HEK293 (cell line): ENCODE data around the gene YWHAE.
"Not testable (repeated sequence)": the region's sequence is repeated elsewhere in the genome, so short reads cannot be mapped to it uniquely, and the experiment has no call there.

Source experiments
- CTCF ChIA-PET: fragments of 350-600 bp; formaldehyde crosslinking; extraction: SDS; loops from one replicate; lab custom pipeline; 2021; ENCODE audit warnings: antibody characterized with exemption; lab: Yijun Ruan, JAX
- POLR2A ChIA-PET: fragments of 300-600 bp; formaldehyde crosslinking; extraction: SDS; loops from one replicate; lab custom pipeline; 2020; ENCODE audit warnings: antibody characterized with exemption, inconsistent platforms; lab: Yijun Ruan, JAX
- H3K27ac ChIP-seq: fragments of 200-500 bp; sonication (Bioruptor generic); 2 replicates; pipeline ENCODE4 v1.5.1; 2014; ENCODE audit warnings: low read depth, low read length, control low read depth, inconsistent platforms; ENCODE audit errors: extremely low read depth
- H3K36me3 ChIP-seq, 2 experiments: fragments of 200-500 bp in 1 of 2; sonication (Bioruptor generic) in 1 of 2; 1 replicate in 1 of 2; 2 replicates in 1 of 2; pipeline ENCODE4 v1.5.1; 2014 to 2017; ENCODE audit warnings: inconsistent platforms in 2 of 2, low read length in 2 of 2; ENCODE audit not compliant: control insufficient read depth in 2 of 2, insufficient read depth in 1 of 2
- H3K4me1 ChIP-seq: fragments of 200-500 bp; sonication (Bioruptor generic); 2 replicates; pipeline ENCODE4 v1.5.1; 2014; ENCODE audit warnings: mild to moderate bottlenecking, low read length, inconsistent platforms; ENCODE audit not compliant: control insufficient read depth, insufficient read depth
- H3K4me3 ChIP-seq: 2 replicates; pipeline ENCODE4 v1.5.1; 2011; ENCODE audit warnings: low read depth, mild to moderate bottlenecking, control low read depth, low read length, moderate library complexity
- H3K9me3 ChIP-seq: fragments of 200-500 bp; sonication (Bioruptor generic); 2 replicates; pipeline ENCODE4 v1.5.1; 2014; ENCODE audit warnings: low read depth, low read length, inconsistent platforms; ENCODE audit not compliant: control insufficient read depth, insufficient read depth
- HOXD13 ChIP-seq: sonication (generic); formaldehyde crosslinking; IDR thresholded peaks from 2 replicates; pipeline ENCODE4 v1.8.0; 2022; ENCODE audit warnings: missing genetic modification reagents, borderline replicate concordance
- KLF9 ChIP-seq: fragments of 450-650 bp; formaldehyde crosslinking; IDR thresholded peaks from 2 replicates; pipeline ENCODE4 v1.5.1; 2016; ENCODE audit warnings: missing biosample characterization, missing genetic modification characterization, low read depth
- RBAK ChIP-seq: fragments of 450-650 bp; formaldehyde crosslinking; IDR thresholded peaks from 2 replicates; pipeline ENCODE4 v1.5.1; 2016; ENCODE audit warnings: missing biosample characterization, missing genetic modification characterization
- REPIN1 ChIP-seq: fragments of 450-650 bp; formaldehyde crosslinking; IDR thresholded peaks from 2 replicates; pipeline ENCODE4 v1.5.1; 2017; ENCODE audit warnings: missing biosample characterization, missing genetic modification characterization, low read depth
- SALL2 ChIP-seq: fragments of 450-650 bp; formaldehyde crosslinking; IDR thresholded peaks from 2 replicates; pipeline ENCODE4 v1.5.0; 2017; ENCODE audit warnings: missing biosample characterization, mild to moderate bottlenecking, missing genetic modification characterization, borderline replicate concordance
- ZBTB17 ChIP-seq: fragments of 450-650 bp; formaldehyde crosslinking; IDR thresholded peaks from 2 replicates; pipeline ENCODE4 v1.5.1; 2016; ENCODE audit warnings: missing biosample characterization, missing genetic modification characterization
- ZNF121 ChIP-seq: fragments of 450-650 bp; formaldehyde crosslinking; IDR thresholded peaks from 2 replicates; pipeline ENCODE4 v1.5.1; 2016; ENCODE audit warnings: missing biosample characterization, missing genetic modification characterization
- ZNF223 ChIP-seq: fragments of 450-650 bp; formaldehyde crosslinking; IDR thresholded peaks from 2 replicates; pipeline ENCODE4 v1.5.1; 2016; ENCODE audit warnings: missing biosample characterization, missing genetic modification characterization
- ZNF501 ChIP-seq: fragments of 450-650 bp; formaldehyde crosslinking; IDR thresholded peaks from 2 replicates; pipeline ENCODE4 v1.5.1; 2016; ENCODE audit warnings: missing biosample characterization, missing genetic modification characterization
- ZNF747 ChIP-seq: fragments of 450-650 bp; formaldehyde crosslinking; IDR thresholded peaks from 2 replicates; pipeline ENCODE4 v1.5.1; 2016; ENCODE audit warnings: missing biosample characterization, missing genetic modification characterization
- ZNF76 ChIP-seq: fragments of 450-650 bp; formaldehyde crosslinking; IDR thresholded peaks from 2 replicates; pipeline ENCODE4; 2016; ENCODE audit warnings: low read depth, missing biosample characterization, missing genetic modification characterization, borderline replicate concordance
- TF ChIP-seq, protein P1 (sequence below): fragments of 450-650 bp; formaldehyde crosslinking; IDR thresholded peaks from 2 replicates; pipeline ENCODE4 v1.5.1; 2016; ENCODE audit warnings: missing biosample characterization, missing genetic modification characterization
- TF ChIP-seq, protein P2 (sequence below): fragments of 450-650 bp; formaldehyde crosslinking; IDR thresholded peaks from 2 replicates; pipeline ENCODE4 v1.5.1; 2016; ENCODE audit warnings: missing biosample characterization, missing genetic modification characterization
- TF ChIP-seq, protein P3 (sequence below): fragments of 450-650 bp; formaldehyde crosslinking; IDR thresholded peaks from 2 replicates; pipeline ENCODE4 v1.5.1; 2017; ENCODE audit warnings: missing biosample characterization, missing genetic modification characterization
- TF ChIP-seq, protein P4 (sequence below): fragments of 450-650 bp; formaldehyde crosslinking; IDR thresholded peaks from 2 replicates; pipeline ENCODE4 v1.5.1; 2016; ENCODE audit warnings: missing biosample characterization, missing genetic modification characterization
- TF ChIP-seq, protein P5 (sequence below): fragments of 450-650 bp; formaldehyde crosslinking; IDR thresholded peaks from 2 replicates; pipeline ENCODE4 v1.5.1; 2016; ENCODE audit warnings: missing biosample characterization, missing genetic modification characterization
- TF ChIP-seq, protein P6 (sequence below): fragments of 450-650 bp; formaldehyde crosslinking; IDR thresholded peaks from 2 replicates; pipeline ENCODE4 v1.5.1; 2016; ENCODE audit warnings: missing biosample characterization, missing genetic modification characterization

The YWHAE gene

DNA sequence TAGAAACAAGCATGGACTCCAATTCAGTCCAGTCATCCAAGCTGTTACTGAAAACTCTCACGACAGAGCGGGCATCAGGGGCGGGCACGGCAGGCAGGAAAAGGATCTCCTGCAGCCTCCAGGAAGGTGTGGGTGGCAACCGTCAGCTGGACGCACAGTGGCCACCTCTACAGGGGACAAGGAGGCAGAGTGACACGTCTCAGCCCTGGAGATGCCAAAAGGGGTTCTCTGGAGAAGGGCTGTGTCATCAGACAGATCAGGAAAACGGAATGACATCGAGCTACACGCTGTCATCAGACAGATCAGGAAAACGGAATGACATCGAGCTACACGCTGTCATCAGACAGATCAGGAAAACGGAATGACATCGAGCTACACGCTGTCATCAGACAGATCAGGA, 92.2 kb downstream of the YWHAE start:
- H3K27ac ChIP-seq, POLR2A ChIA-PET, H3K9me3 ChIP-seq, H3K4me3 ChIP-seq, H3K4me1 ChIP-seq, H3K36me3 ChIP-seq: not testable (repeated sequence)
- TF ChIP-seq, protein P1, sequence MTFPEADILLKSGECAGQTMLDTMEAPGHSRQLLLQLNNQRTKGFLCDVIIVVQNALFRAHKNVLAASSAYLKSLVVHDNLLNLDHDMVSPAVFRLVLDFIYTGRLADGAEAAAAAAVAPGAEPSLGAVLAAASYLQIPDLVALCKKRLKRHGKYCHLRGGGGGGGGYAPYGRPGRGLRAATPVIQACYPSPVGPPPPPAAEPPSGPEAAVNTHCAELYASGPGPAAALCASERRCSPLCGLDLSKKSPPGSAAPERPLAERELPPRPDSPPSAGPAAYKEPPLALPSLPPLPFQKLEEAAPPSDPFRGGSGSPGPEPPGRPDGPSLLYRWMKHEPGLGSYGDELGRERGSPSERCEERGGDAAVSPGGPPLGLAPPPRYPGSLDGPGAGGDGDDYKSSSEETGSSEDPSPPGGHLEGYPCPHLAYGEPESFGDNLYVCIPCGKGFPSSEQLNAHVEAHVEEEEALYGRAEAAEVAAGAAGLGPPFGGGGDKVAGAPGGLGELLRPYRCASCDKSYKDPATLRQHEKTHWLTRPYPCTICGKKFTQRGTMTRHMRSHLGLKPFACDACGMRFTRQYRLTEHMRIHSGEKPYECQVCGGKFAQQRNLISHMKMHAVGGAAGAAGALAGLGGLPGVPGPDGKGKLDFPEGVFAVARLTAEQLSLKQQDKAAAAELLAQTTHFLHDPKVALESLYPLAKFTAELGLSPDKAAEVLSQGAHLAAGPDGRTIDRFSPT (tag by site-specific recombination), result 0 out of 2 replicates have a peak, but pooled peaks have one; percentile 15
- CTCF ChIA-PET, result interaction anchor here (0.5 to 0.6 kb wide), 2 partner anchors 49 to 181 kb away, joined by 3 to 4 read pairs; no protein-coding TSS in a partner anchor

DNA sequence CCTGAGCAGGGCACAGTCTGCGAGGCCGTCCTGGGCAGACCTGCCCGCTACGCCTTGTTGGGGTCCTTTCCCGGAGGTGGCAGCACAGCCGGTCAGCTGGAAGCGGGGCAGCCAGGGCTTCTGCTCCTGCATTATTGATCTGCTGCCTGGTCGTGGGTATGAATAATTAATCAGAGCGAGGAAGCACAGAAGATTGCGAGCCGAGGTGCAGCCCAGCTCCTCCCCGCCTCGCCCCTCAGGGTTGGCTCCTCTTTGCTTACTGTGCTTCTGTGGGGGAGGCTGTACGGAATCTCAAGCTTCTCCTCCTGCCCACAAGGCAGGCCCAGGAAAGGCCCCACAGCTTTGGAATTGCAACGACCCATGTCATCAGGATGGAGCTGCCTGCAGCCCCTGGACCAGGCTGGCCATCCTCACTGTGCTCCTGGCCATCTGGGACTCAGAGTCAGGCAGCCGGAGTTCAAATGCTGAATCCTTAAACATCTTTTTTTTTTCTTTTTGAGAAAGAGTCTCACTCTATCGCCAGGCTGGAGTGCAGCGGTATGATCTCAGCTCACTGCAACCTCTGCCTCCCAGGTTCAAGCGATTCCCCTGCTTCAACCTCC, 95.0 kb downstream of the YWHAE start:
- TF ChIP-seq HOXD13 (CRISPR knock-in tag), result no peak
- no peak for TF ChIP-seq REPIN1 (tag by site-specific recombination)
- TF ChIP-seq ZNF223, result no peak
- TF ChIP-seq, protein P2, sequence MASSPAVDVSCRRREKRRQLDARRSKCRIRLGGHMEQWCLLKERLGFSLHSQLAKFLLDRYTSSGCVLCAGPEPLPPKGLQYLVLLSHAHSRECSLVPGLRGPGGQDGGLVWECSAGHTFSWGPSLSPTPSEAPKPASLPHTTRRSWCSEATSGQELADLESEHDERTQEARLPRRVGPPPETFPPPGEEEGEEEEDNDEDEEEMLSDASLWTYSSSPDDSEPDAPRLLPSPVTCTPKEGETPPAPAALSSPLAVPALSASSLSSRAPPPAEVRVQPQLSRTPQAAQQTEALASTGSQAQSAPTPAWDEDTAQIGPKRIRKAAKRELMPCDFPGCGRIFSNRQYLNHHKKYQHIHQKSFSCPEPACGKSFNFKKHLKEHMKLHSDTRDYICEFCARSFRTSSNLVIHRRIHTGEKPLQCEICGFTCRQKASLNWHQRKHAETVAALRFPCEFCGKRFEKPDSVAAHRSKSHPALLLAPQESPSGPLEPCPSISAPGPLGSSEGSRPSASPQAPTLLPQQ (tag by site-specific recombination), result no peak
- TF ChIP-seq RBAK, result no peak
- TF ChIP-seq, protein P3, sequence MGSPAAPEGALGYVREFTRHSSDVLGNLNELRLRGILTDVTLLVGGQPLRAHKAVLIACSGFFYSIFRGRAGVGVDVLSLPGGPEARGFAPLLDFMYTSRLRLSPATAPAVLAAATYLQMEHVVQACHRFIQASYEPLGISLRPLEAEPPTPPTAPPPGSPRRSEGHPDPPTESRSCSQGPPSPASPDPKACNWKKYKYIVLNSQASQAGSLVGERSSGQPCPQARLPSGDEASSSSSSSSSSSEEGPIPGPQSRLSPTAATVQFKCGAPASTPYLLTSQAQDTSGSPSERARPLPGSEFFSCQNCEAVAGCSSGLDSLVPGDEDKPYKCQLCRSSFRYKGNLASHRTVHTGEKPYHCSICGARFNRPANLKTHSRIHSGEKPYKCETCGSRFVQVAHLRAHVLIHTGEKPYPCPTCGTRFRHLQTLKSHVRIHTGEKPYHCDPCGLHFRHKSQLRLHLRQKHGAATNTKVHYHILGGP (tag by site-specific recombination), result no peak
- no peak for TF ChIP-seq ZNF76 (tag by site-specific recombination)
- no peak for TF ChIP-seq ZBTB17 (tag by site-specific recombination)
- TF ChIP-seq ZNF747, result no peak

DNA sequence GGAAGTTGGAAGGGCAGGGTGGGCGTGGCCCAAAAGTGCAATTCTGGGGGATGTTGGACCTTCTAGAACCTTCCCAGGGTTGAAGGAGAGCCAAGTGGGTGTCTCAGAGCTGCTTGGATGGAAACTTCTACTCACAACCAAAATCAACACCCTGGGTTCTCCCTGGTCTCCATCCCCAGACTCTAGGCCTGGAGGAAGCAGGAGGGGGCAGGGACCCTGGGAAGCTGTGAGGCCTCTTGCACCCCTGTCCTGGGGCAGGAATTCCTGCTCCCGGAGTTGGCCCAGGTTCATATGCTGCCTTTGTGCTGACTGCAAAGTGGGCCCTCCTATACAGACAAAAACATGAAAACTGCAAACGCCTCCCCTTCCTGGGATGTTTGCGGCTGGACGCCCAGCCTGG, 95.5 kb downstream of the YWHAE start:
- POLR2A ChIA-PET, result no interaction called here
- TF ChIP-seq ZNF501 (tag by site-specific recombination) (no peak), SALL2 (no peak), ZNF121 (tag by site-specific recombination) (no peak), KLF9 (peak; percentile 30; the same call in 1 of the 2 replicates)
- TF ChIP-seq, protein P4, sequence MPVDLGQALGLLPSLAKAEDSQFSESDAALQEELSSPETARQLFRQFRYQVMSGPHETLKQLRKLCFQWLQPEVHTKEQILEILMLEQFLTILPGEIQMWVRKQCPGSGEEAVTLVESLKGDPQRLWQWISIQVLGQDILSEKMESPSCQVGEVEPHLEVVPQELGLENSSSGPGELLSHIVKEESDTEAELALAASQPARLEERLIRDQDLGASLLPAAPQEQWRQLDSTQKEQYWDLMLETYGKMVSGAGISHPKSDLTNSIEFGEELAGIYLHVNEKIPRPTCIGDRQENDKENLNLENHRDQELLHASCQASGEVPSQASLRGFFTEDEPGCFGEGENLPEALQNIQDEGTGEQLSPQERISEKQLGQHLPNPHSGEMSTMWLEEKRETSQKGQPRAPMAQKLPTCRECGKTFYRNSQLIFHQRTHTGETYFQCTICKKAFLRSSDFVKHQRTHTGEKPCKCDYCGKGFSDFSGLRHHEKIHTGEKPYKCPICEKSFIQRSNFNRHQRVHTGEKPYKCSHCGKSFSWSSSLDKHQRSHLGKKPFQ (tag by site-specific recombination), result no peak
- TF ChIP-seq, protein P5, sequence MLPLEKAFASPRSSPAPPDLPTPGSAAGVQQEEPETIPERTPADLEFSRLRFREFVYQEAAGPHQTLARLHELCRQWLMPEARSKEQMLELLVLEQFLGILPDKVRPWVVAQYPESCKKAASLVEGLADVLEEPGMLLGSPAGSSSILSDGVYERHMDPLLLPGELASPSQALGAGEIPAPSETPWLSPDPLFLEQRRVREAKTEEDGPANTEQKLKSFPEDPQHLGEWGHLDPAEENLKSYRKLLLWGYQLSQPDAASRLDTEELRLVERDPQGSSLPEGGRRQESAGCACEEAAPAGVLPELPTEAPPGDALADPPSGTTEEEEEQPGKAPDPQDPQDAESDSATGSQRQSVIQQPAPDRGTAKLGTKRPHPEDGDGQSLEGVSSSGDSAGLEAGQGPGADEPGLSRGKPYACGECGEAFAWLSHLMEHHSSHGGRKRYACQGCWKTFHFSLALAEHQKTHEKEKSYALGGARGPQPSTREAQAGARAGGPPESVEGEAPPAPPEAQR (tag by site-specific recombination), result no peak
- TF ChIP-seq, protein P6, sequence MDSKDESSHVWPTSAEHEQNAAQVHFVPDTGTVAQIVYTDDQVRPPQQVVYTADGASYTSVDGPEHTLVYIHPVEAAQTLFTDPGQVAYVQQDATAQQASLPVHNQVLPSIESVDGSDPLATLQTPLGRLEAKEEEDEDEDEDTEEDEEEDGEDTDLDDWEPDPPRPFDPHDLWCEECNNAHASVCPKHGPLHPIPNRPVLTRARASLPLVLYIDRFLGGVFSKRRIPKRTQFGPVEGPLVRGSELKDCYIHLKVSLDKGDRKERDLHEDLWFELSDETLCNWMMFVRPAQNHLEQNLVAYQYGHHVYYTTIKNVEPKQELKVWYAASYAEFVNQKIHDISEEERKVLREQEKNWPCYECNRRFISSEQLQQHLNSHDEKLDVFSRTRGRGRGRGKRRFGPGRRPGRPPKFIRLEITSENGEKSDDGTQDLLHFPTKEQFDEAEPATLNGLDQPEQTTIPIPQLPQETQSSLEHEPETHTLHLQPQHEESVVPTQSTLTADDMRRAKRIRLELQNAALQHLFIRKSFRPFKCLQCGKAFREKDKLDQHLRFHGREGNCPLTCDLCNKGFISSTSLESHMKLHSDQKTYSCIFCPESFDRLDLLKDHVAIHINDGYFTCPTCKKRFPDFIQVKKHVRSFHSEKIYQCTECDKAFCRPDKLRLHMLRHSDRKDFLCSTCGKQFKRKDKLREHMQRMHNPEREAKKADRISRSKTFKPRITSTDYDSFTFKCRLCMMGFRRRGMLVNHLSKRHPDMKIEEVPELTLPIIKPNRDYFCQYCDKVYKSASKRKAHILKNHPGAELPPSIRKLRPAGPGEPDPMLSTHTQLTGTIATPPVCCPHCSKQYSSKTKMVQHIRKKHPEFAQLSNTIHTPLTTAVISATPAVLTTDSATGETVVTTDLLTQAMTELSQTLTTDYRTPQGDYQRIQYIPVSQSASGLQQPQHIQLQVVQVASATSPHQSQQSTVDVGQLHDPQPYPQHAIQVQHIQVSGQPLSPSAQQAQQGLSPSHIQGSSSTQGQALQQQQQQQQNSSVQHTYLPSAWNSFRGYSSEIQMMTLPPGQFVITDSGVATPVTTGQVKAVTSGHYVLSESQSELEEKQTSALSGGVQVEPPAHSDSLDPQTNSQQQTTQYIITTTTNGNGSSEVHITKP, result peak; percentile 77
- H3K36me3 ChIP-seq, result no peaks in the 10 kb centered on the region

More for the DNA sequence above, 95.0 kb downstream of the YWHAE start:
- CTCF ChIA-PET, result no interaction called here
- POLR2A ChIA-PET, result no interaction called here
- no peaks in the 10 kb centered on the region for H3K9me3 ChIP-seq
- no peak overlapping the region for H3K4me3 ChIP-seq
- H3K4me1 ChIP-seq, result no peaks in the 10 kb centered on the region
- H3K36me3 ChIP-seq, result no peaks in the 10 kb centered on the region
- H3K27ac ChIP-seq, result no peak overlapping the region

More for the DNA sequence above, 95.5 kb downstream of the YWHAE start:
- H3K4me3 ChIP-seq, result no peak overlapping the region
- no peak overlapping the region for H3K27ac ChIP-seq
- CTCF ChIA-PET, result no interaction called here
- H3K9me3 ChIP-seq, result no peaks in the 10 kb centered on the region
- H3K4me1 ChIP-seq, result no peaks in the 10 kb centered on the region
